DOHH2 (cell line): ENCODE data around the gene SELENOP.

Experiments used
- H3F3A ChIP-seq: fragments of 200-600 bp; sonication (generic), shearing (Covaris generic); 2 replicates; pipeline ENCODE4 v1.6.0; 2016; ENCODE audit warnings: antibody characterized with exemption, mild to moderate bottlenecking; ENCODE audit not compliant: control insufficient read depth, insufficient read depth
- H3K27ac ChIP-seq: fragments of 200-600 bp; sonication (generic); 2 replicates; pipeline ENCODE4 v1.5.1; 2014; ENCODE audit warnings: low read depth, mild to moderate bottlenecking, low read length, moderate library complexity
- H3K27me3 ChIP-seq: fragments of 200-600 bp; sonication (generic); 2 replicates; pipeline ENCODE4 v1.6.1; 2014; ENCODE audit warnings: mild to moderate bottlenecking, low read length, mixed read lengths; ENCODE audit not compliant: control insufficient read depth
- H3K36me3 ChIP-seq: fragments of 200-600 bp; sonication (generic); 2 replicates; pipeline ENCODE4 v1.6.1; 2014; ENCODE audit warnings: mild to moderate bottlenecking, low read length, moderate library complexity, mixed read lengths; ENCODE audit not compliant: control insufficient read depth
- H3K4me1 ChIP-seq: fragments of 200-600 bp; sonication (generic); 2 replicates; pipeline ENCODE4 v1.6.1; 2014; ENCODE audit warnings: mild to moderate bottlenecking, low read length, mixed read lengths; ENCODE audit not compliant: control insufficient read depth
- H3K4me2 ChIP-seq: fragments of 200-600 bp; sonication (generic); 2 replicates; pipeline ENCODE4 v1.6.0; 2014; ENCODE audit warnings: mild to moderate bottlenecking, low read length, moderate library complexity
- H3K4me3 ChIP-seq: fragments of 200-600 bp; sonication (generic); 2 replicates; pipeline ENCODE4 v1.5.1; 2014; ENCODE audit warnings: mild to moderate bottlenecking, low read length, mixed read lengths
- H3K79me2 ChIP-seq: fragments of 200-600 bp; sonication (generic); 2 replicates; pipeline ENCODE4 v1.6.1; 2014; ENCODE audit warnings: mild to moderate bottlenecking, low read length, mixed read lengths; ENCODE audit not compliant: control insufficient read depth
- H3K9me2 ChIP-seq: fragments of 200-600 bp; sonication (generic); replicated peaks from 2 replicates; pipeline ENCODE4 v1.6.1; 2014; ENCODE audit warnings: mild to moderate bottlenecking, low read length, mixed read lengths; ENCODE audit not compliant: control insufficient read depth
- H3K9me3 ChIP-seq: fragments of 200-600 bp; sonication (generic); 2 replicates; pipeline ENCODE4 v1.6.1; 2014; ENCODE audit warnings: antibody characterized with exemption, low read length, mixed read lengths; ENCODE audit not compliant: control insufficient read depth, insufficient read depth
- H4K20me1 ChIP-seq: fragments of 200-600 bp; sonication (generic); 2 replicates; pipeline ENCODE4 v1.6.0; 2014; ENCODE audit warnings: low read depth, mild to moderate bottlenecking, antibody characterized with exemption, low read length, moderate library complexity; ENCODE audit not compliant: control insufficient read depth, insufficient read depth
- CTCF ChIP-seq: fragments of 200-600 bp; sonication (generic); IDR thresholded peaks from one replicate; pipeline ENCODE4 v1.5.1; 2014; ENCODE audit warnings: antibody characterized with exemption, mild to moderate bottlenecking, low read depth, low read length; ENCODE audit not compliant: poor library complexity, severe bottlenecking
- EZH2phosphoT487 ChIP-seq: fragments of 200-600 bp; sonication (generic); IDR thresholded peaks from 2 replicates; pipeline ENCODE4 v1.6.1; 2017; ENCODE audit warnings: borderline replicate concordance, mild to moderate bottlenecking, antibody characterized with exemption, low read length, moderate library complexity, mixed read lengths

SELENOP gene

GRCh38 chr5:42791151-42791550 is 20.5 kb downstream of the SELENOP start:
- no peaks in the 10 kb centered on the region for H3F3A ChIP-seq
- H3K9me2 ChIP-seq, result no peaks in the 10 kb centered on the region
- no peaks in the 10 kb centered on the region for H4K20me1 ChIP-seq
- no peak overlapping the region for H3K4me2 ChIP-seq
- no peak overlapping the region for H3K27ac ChIP-seq
- no peaks in the 10 kb centered on the region for H3K79me2 ChIP-seq
- no peaks in the 10 kb centered on the region for H3K36me3 ChIP-seq
- no peaks in the 10 kb centered on the region for H3K4me1 ChIP-seq
- H3K27me3 ChIP-seq, result no peaks in the 10 kb centered on the region
- H3K4me3 ChIP-seq, result no peak overlapping the region
- no peak for TF ChIP-seq EZH2phosphoT487
- H3K9me3 ChIP-seq, result no peaks in the 10 kb centered on the region; the same call in 1 of the 2 replicates

GRCh38 chr5:42787845-42788244 is 23.8 kb downstream of the SELENOP start:
- TF ChIP-seq EZH2phosphoT487, result no peak
- no peak for TF ChIP-seq CTCF
- no peaks in the 10 kb centered on the region for H3K9me2 ChIP-seq
- no peak overlapping the region for H3K4me3 ChIP-seq
- no peak overlapping the region for H3K27ac ChIP-seq
- H3K79me2 ChIP-seq, result no peaks in the 10 kb centered on the region
- no peaks in the 10 kb centered on the region for H3K36me3 ChIP-seq
- H3K4me2 ChIP-seq, result no peak overlapping the region
- peaks cover 4% of the 10 kb centered on the region; the same call in 1 of the 2 replicates for H3K9me3 ChIP-seq
- H4K20me1 ChIP-seq, result no peaks in the 10 kb centered on the region
- H3K27me3 ChIP-seq, result no peaks in the 10 kb centered on the region
- no peaks in the 10 kb centered on the region for H3K4me1 ChIP-seq
- no peaks in the 10 kb centered on the region for H3F3A ChIP-seq

- H3K36me3 ChIP-seq, result no peaks in the 10 kb centered on the region
These were observed 24.6 kb downstream of the SELENOP start for GRCh38 chr5:42787073-42787472.

GRCh38 chr5:42785756-42786155 is 25.9 kb downstream of the SELENOP start:
- H3K27ac ChIP-seq, result no peak overlapping the region
- H3K79me2 ChIP-seq, result no peaks in the 10 kb centered on the region
- H3K4me2 ChIP-seq, result no peak overlapping the region
- H3K4me1 ChIP-seq, result no peaks in the 10 kb centered on the region
- no peaks in the 10 kb centered on the region for H3K36me3 ChIP-seq
- peaks cover 4% of the 10 kb centered on the region; the same call in 1 of the 2 replicates for H3K9me3 ChIP-seq
- no peak overlapping the region for H3K4me3 ChIP-seq
- H3F3A ChIP-seq, result no peaks in the 10 kb centered on the region
- H3K9me2 ChIP-seq, result no peaks in the 10 kb centered on the region
- TF ChIP-seq CTCF, result no peak
- no peak for TF ChIP-seq EZH2phosphoT487
- H4K20me1 ChIP-seq, result no peaks in the 10 kb centered on the region
- H3K27me3 ChIP-seq, result no peaks in the 10 kb centered on the region

More at GRCh38 chr5:42787073-42787472, 24.6 kb downstream of the SELENOP start:
- H4K20me1 ChIP-seq, result no peaks in the 10 kb centered on the region
- H3K9me2 ChIP-seq, result no peaks in the 10 kb centered on the region
- no peaks in the 10 kb centered on the region for H3K27me3 ChIP-seq
- TF ChIP-seq CTCF, result no peak
- TF ChIP-seq EZH2phosphoT487, result no peak
- no peaks in the 10 kb centered on the region for H3K4me1 ChIP-seq
- no peak overlapping the region for H3K4me2 ChIP-seq
- no peaks in the 10 kb centered on the region for H3F3A ChIP-seq
- H3K79me2 ChIP-seq, result no peaks in the 10 kb centered on the region
- no peak overlapping the region for H3K4me3 ChIP-seq
- H3K9me3 ChIP-seq, result peaks cover 4% of the 10 kb centered on the region; the same call in 1 of the 2 replicates
- no peak overlapping the region for H3K27ac ChIP-seq
